NK-92 treated with Interleukin-12 subunit alpha and Interleukin-12 subunit beta, amount 100 ng/mL, for 24 hours (cell line): ENCODE results near the gene TRIM9.

Experiments used
- DNase-seq: peaks from one replicate; lab custom pipeline; 2025; lab: John Stamatoyannopoulos, UW

Gene TRIM9

DNA sequence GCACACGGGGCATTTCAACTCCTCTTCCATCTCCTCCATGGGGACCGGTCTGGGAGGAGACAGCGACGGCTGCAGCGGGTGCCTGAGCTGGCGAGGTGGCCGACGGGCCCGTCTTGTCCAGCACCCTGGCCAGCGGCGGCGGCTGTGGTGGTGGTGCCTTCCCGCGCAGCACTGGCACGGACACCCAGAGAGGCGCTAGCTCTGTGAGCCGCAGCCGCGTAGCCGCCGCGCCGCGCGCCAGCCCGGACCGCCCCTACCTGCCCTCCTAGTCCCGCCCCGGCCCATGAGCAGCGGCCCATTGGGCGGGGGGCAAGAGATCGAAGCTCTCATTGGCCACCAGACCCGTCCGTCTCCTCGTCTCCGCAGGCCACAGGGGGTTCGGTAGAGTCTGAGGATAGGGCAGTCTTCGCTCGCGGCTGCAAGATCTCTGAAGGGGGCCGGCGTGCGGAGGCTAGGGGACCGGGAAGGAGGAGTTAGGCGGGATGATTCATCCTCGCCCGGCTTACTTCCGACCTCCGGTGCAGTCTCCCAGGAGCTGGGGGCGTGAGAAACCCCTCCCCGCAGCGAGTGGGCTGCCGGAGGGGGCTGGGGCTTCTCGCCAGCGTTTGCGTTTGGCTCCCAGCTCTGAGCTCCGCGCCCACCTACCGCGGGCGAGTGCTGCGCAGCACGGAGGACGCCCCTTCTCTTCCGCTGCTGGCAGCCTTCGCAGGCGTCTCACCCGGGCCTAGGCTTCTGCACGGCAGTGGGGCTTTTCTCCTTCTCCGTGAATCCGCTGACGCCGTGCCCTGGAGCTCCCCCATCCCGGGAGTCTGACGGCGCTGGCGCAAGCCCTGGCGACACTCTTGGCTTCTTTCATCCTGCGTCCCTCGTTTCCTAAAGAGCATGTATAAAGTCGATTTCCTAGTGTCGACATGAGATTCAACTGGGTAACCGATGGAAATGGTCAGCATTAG lies at the start of gene TRIM9:
Gene TRIM9, minus strand, starts transcription at position 205 of the 953 bp plus-strand sequence. Its CDS starts 166 bp downstream, at position 39.
- DNase-seq = no peak

DNA sequence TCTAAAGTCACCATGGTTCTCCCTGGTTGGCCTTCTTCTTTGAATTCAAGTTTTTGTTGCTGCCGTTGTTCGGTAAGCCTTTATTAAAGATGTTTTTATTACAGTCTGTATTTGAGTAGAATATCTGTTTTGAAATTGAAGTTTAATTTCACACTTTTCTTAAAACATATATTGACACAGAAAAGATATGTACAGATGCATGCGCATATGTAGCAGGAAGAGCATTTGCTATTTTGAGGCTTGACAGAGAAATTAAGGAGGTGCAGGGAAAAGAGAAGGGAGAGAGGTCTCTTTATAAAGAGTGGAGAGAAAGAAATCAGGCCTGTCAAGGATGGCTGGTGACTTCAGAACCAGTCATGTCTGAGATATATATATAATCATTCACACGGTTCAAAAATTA lies 46.0 kb upstream of the TRIM9 start:
- DNase-seq = no peak

DNA sequence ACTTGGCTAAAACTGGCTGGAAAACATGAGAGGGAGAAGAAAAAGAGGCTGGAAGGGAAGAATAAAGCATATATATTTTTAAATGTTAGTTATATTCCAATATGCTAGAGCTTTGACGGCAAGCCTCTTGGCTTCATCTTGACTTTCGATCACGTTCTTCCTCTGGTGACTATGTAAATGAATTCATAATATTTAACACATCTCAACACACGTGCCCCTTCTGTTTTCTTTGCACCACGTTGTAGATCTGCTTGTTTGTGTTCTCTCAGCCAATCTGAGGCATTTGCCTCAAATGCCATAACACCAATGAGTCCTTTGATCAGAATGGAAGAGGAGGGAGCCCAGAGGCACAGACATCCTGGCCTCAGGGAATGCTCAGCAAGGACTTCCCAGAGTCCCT lies 45.4 kb upstream of the TRIM9 start:
- DNase-seq = no peak

DNA sequence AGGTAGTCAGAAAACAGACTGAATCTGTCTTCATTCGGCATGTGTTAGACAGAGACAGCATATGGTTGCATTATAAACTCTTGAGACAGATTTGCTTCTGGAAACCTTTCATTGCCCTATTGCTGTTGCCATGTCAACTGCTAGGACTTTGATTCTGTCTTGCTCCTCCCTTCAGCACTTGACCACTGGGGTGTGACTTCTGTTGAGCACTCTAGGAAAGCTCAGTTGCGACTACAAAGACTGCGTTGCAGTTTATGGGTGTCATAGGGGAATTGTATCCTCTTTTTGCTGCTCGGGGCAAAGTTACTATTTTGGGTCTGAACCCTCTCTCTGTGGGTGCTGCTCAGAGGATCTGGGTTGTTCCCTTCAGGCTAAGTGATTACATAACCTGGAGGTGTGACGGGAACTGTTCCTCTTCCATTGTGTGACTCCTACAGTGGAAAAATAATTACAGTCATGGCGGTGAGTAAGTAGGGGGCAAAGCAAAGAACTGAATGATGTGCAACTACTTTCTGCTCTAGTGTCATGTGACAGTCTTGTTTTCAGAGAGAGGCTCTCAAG lies 44.3 kb upstream of the TRIM9 start:
- DNase-seq = no peak

DNA sequence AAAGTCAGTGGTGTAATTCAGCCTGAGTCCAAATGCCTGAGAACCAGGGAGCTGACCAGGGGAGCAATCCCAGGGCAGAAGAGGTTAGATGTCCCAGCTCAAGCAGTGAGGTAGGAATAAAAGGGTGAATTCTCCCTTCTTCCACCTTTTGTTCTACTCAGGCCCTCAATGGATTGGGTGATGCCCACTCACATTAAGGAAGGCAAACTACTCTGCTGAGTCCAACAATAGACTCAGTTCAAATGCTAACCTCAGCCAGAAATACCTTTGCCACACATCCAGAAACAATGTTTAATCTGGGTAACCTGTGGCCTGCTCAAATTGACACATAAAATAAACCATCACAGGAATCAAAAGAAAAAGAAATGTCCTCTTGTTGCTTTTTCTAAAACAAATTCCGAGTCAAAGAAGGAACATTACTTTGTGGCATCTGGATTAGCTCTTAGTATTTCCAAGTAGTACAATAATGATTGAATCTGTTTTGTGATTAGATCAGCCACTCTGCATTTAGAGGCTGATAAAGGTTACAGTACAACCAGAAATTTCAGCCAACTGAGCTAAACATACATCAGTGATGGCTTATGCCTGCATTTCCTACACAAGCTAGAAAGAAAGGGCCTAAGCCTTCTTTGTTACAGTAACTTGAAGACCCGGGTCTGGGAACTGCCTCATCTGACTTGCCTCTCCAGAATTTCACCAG lies 43.6 kb upstream of the TRIM9 start:
- DNase-seq = no peak

DNA sequence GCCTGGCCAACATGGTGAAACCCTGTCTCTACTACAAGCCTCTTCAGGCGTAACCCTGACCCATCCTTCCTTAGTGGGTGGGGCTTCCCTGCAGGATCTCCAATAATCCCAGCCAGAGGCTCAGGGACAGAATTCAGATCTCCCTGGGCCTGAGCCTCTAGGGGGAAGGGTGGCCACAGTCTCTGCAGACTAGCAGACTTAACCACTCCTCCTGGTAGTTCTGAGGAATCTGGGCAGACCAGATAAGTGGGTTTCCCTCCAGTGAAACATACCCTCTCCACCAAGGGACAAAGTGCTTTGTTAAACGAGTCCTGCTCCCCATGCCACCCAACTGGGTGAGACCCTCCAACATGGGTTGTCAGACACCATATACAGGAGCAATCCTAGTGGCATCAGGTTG lies 36.6 kb upstream of the TRIM9 start:
- no peak for DNase-seq

DNA sequence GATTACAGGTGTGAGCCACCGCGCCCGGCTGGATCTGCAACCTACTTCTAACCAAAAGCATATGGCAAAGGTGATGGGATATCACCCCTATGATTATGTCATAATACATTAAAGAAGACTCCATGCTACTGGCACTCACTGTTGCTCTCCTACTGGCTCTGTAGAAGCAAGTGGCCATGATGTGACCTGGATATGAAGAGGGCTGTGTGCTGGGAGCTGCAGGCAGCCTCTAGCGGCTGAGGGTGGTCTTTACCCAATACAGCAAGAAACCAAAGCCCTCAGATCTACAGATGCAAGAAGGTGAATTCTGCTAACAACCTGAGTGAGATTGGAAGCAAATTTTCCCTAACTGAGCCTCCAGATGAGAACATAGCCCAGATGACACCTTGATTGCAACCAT lies 34.2 kb upstream of the TRIM9 start:
- DNase-seq = no peak

DNA sequence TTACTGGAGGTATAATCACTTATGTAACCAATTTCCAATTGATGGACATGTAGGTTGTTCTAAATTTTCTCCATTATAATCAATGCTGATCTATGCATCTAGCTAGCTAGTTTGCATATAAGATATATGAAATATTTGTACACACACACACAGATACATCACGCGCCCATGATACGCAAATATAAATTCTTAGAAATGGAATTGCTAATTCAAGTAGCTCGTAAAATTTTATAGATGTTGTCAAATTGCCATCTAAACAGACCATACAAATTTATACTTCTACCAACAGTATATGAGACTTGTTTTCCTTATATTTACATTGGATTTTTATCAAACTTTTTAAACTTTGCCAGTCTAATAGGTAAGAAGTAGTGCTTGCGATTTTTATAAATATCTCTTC lies 29.1 kb upstream of the TRIM9 start:
- no peak for DNase-seq

DNA sequence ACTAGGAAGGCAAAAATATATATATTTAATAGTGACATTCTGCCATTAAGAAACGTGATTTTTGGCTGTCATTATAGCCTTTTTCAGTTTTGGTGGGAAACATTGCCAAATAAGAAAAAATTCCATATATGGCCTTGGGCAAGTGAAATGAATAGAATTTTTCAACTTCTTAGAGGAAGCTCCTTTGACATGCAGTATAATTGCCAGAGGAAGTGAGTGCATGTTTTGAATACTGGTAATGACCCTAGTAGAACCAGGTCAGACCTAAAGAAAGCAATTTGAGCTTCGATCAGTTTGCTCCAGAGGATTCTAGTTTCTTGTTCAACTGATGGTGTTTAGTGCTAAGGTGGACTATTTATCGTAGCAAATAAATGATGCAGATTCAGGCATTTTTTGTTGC lies 26.2 kb upstream of the TRIM9 start:
- DNase-seq = no peak

DNA sequence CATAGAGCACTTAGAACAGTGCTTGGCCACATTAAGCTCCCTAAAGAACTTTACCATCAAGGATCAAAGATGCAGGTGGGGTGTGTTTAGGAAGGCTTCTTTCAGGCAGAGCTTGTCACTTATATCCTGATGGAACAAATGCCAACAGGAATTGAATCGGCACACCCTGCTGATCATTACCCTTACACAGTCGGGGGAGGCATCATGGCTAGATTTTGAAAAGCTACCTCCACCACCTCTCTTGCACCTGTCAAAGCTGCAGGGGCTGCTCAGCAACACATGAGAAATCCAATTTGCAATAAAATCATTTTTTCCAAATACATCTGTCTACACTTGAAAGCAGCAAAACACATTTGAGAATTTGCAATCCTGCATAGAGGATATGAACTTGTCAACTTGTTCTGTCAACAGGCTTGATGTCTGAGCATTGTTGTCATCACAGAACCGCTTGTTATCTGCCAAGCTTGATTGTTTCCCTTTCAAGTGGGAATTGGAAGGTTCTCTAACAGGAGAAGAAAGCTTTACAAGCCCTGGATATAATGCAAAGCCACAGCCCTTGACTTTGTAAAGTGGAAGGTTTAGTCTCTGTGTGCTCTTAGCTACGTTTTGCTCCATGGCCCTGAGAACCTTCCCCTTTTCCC lies 24.6 kb upstream of the TRIM9 start:
- no peak for DNase-seq

DNA sequence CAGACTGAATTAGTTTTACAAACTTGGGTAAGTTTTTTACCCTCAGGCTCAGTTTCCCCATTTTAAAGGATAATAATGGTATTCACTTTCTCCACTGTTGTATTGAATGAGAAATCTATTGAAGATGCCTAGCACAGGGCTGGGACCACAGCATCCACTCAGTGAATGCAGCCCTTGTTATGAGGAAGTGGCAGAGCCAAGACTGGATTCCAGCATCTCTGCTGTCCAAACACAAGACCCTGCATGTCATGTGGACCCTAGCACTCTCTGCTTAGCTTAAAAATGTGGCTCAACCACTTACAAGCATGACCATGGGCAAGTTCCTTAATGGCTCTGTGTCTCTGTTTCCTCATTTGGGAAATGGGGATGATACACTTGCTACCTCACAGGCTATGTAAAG lies 24.1 kb upstream of the TRIM9 start:
- DNase-seq = no peak

DNA sequence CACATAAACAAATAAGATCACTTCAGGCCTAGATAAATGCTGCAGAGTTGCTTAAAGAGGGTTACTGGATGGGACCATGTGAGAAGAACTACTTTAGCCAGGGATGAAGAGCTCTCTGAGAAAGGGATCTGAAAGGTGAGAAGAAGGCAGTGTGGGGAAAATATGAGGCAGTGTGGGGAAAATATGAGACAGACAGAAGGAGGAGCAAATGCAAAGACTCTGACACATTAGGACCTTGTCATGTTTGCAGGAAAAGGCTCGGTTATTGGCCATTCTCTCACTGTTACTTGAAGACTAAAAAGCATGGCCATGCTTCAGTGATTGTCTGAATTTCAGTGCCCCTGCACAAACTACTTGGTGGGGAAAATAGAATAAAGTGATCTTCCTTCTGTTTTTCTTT lies 22.7 kb upstream of the TRIM9 start:
- DNase-seq = no peak

DNA sequence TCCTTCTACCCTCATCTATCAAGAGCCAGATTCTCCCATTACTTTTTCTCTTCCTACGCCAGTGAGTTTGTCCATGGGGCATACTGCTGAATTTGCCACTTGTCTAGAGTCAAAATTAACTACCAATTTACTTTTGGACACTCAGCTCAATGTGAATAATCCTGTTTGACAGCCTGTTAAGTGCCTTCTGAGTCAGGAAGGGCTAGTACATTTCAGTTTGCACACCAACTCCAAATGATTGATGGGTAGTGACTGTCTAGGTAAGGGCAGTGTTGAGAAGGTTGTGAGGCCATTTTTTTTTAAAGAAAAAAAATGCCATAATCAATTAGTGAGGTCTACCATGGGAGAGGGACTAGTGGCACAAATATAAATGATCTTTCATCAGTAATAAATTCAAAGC lies 21.8 kb upstream of the TRIM9 start:
- no peak for DNase-seq

DNA sequence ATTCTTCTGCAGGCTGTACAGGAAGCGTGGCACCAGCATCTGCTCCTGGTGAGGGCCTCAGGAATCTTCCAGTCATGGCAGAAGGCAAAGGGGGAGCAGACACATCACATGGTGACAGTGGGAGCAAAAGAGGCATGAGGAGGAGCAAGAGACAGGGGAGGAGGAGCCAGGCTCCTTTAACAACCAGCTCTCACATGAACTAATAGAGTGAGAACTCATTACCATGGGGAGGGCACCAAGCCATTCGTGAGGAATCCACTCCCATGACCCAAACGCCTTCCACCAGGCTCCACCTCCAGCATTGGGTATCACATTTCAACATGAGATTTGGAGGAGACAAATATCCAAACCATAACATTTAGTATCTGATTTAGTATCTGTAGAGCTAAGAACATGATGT lies 14.7 kb upstream of the TRIM9 start:
- no peak for DNase-seq

DNA sequence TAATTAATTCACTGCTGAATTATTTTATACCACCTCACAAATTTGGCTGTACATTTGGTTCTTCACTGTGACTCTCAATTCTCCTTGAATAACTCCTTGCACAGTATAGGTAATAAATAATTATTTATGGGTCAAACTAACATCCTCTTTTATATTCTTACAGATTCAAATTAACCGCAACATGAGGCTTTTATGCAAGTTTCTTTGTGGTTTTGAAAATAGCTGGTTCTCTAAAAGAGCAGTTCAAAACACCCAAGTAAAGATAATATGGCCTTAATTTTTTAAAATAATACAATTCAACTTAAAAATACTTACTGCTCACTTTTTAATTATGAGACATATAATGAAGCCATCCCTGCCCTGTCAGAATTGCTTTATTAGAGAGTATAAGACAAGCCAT lies 12.9 kb upstream of the TRIM9 start:
- DNase-seq = no peak

DNA sequence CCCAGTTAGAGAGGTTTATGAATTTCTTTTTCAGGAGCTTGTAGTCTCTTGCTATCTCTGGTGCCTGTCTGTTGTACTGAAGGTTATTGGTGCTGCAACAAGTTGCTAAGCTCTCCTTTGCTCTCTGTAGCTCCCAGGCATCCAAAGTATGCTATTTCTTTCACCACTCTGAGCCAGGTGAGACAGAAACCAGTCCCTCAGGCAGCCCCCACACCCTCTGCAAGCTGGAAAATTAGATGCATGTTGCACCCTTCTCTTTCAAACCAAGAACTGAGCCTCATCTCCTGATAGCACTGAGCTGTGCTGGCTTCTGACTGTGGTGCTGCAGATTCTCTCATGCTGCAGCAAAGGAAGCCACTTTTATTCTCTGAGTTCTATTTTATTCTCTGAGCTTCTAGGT lies 9.6 kb upstream of the TRIM9 start:
- DNase-seq = no peak

DNA sequence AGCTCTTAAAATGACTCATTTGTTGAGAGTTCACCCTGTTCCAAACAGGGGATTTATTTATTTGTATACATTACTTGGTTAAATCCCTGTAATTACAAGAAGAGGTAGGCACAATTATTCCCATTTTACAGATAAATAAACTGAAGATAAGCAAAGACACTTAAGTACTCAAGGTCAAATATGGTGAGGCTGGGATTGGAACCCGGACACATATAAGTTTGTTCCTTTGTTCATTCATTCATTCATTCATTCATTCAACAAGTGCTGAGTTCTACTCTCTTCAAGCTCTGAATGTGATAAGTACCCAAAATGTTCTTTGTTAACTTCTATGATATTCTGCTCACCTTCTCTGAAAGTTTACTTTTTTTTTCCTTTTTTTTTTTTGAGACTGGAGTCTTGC lies 2.4 kb upstream of the TRIM9 start:
- no peak for DNase-seq

DNA sequence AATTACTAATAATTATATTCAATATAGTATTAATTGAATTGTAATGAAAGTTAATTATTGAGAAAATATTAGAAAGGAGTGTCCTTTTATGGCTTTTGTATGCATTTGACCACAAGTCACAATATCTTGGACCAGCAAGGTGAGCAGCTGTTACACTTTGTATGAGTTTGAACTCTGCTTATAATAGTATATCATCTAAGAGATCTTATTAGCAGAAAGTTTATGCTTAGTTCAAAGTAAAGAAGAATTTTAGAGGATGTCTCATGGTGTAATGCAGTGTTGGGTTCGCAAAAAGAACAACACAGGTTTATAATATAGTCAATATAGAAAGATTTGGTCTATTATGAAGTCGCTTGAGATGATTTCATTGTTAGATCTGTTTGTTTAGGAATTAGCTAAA lies 2.0 kb upstream of the TRIM9 start:
- no peak for DNase-seq

DNA sequence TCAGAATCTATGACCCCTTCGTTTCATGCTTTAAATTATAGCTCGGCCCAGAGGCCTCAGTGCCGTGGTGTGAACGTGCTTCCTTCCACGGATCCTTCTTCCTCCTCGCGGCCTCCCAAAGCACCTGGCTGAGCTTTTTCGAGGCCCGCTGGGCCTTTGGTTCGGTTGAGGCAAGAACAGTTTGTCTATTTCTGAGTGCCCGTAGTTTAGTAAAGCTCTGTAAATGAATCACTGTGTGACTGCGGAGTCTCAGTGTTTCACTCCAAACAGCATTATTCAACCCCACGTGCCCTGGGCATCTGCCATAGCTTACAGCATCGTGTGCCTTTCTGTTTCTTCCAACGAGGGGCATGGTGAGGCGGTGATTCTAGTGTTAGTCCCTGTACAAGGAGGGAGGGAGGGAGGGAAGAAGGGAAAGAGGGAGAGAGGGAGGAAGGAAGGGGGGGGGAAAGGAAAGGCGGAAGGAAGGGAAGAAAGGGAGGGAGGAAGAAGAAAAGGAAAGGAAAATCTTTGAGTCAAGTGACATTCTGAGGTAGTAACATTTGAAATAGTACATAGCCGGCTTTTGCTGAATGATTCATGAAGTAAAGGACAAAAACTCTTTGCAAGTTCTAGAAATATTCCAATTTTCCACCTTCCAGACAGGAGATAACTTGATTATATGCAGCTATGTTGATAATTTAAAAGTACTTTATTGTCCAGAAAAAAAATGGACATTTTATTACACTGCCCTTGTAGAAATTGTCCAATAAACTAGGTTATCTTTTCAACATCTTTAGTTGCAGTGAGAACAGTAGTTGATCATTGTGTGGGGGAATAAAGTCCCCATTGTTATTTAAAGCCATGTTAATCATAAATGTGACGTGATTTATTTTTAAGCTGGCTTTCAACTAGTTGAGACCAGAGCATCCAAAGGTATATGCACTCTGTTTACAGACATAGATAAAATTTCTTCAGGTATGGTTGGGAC lies 1.2 kb upstream of the TRIM9 start:
- no peak for DNase-seq

DNA sequence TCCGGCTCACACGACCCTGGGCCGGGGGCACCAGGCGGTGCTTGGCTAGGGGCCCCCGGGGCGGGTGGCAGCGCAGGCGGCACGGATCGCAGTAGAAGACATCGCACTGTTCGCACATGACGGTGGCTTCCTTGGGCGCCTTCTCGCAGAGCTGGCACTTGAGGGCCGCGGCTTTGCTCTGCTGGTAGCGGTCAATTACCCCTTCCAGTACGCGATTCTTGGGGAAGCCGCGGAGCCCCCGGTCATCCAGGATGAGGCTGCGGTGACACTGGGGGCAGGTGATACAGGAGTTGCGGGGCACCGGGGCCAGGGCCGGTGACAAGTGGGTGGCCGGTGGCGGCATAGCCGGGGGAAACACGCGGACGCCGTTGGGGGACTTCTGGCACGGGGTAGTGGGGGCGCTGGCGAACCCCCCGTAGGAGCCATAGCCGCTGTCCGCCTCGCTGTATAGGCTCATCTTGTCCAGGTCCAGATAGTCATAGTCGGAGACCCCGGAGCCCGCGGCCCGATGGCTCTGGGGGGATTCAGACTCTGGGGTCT lies 553 bp downstream of the TRIM9 start:
- no peak for DNase-seq
